Measurements from ENCODE around the gene SMIM45.
A peak's percentile ranks its signal among the peaks of the same experiment; 100 is the strongest.

Gene SMIM45

DNA sequence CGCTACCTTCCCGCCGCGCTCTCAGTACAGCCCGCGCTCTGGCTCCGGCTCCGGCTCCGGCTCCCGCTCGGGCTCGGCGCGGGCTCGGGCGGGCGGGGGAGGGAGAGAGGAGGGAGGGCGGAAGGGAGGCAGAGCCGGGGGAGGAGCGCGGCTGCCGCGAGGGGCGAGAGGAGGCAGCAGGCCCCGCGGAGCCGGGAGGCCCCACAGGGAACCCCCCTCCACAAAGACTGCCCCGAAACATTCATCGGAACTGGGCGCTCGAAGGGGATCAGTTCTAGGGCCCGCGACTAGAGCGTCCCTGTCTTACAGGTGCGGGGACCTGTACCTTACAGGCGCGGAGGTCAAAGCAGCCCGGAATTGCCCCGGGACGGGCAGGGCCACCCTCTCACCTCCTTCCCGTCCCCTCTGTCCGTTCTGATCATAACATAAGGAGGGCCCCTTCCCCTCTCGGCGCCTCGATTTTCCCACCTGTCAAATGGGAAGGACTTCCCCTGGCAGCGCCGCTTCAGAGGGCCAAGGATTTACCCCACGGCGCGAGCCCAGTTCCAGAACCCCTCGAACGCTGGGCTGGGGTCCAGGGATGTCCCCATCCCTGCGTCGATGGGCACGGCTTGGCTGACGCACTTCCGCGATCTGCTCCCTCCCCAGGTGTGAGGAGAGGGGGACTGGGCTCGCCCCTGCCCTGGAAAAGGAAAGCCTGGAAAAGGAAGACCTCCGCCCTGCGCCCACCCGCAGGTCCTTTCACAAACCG is 36.7 kb upstream of the SMIM45 start, which contains the start of gene SHISA8 (continued):
- TF ChIP-seq YY1 (IDR thresholded peaks at IDR 0.05; ENCODE audit: low read depth, low read length) (no peak), EZH2 (IDR thresholded peaks at IDR 0.05; ENCODE audit: low read depth, low read length, severe bottlenecking) (peak; percentile 81), TAF7 (optimal IDR thresholded peaks at IDR 0.05; ENCODE audit: borderline replicate concordance, low read depth, low read length) (no peak), RAD21 (IDR thresholded peaks at IDR 0.05 in 1 of 2, conservative IDR thresholded peaks at IDR 0.05 in 1 of 2; ENCODE audit: low read depth in 2 of 2, low read length in 2 of 2) (no peak), KDM1A (IDR thresholded peaks at IDR 0.05; ENCODE audit: borderline replicate concordance, low read length) (no peak; the same call in 1 of the 2 replicates), CEBPB (IDR thresholded peaks at IDR 0.05; ENCODE audit: low read depth, low read length) (no peak), BRCA1 (IDR thresholded peaks at IDR 0.05; ENCODE audit: low read depth, low read length) (no peak), SIRT6 (IDR thresholded peaks at IDR 0.05; ENCODE audit: low read length) (no peak), RXRA (IDR thresholded peaks at IDR 0.05; ENCODE audit: insufficient read depth, low read depth, low read length) (no peak), TEAD4 (IDR thresholded peaks at IDR 0.05; ENCODE audit: low read depth, low read length) (no peak), CBX8 (IDR thresholded peaks at IDR 0.05; ENCODE audit: borderline replicate concordance, low read depth, low read length) (no peak; the same call in 1 of the 2 replicates), SUZ12 (IDR thresholded peaks at IDR 0.05; ENCODE audit: low read length) (peak; percentile 63), BACH1 (IDR thresholded peaks at IDR 0.05; ENCODE audit: low read length) (no peak), RFX5 (IDR thresholded peaks at IDR 0.05; ENCODE audit: borderline replicate concordance, low read depth, low read length) (no peak), SAP30 (IDR thresholded peaks at IDR 0.05; ENCODE audit: insufficient read depth, insufficient replicate concordance, low read length) (no peak), HDAC6 (IDR thresholded peaks at IDR 0.05; ENCODE audit: low read depth, low read length) (no peak), GABPA (IDR thresholded peaks at IDR 0.05; ENCODE audit: borderline replicate concordance, insufficient read depth, low read length) (no peak), PHF8 (conservative IDR thresholded peaks at IDR 0.05; ENCODE audit: low read depth, low read length) (no peak)
- TF ChIP-seq, protein P1, sequence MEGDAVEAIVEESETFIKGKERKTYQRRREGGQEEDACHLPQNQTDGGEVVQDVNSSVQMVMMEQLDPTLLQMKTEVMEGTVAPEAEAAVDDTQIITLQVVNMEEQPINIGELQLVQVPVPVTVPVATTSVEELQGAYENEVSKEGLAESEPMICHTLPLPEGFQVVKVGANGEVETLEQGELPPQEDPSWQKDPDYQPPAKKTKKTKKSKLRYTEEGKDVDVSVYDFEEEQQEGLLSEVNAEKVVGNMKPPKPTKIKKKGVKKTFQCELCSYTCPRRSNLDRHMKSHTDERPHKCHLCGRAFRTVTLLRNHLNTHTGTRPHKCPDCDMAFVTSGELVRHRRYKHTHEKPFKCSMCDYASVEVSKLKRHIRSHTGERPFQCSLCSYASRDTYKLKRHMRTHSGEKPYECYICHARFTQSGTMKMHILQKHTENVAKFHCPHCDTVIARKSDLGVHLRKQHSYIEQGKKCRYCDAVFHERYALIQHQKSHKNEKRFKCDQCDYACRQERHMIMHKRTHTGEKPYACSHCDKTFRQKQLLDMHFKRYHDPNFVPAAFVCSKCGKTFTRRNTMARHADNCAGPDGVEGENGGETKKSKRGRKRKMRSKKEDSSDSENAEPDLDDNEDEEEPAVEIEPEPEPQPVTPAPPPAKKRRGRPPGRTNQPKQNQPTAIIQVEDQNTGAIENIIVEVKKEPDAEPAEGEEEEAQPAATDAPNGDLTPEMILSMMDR (IDR thresholded peaks at IDR 0.05; ENCODE audit: control extremely low read depth in 1 of 3, insufficient read depth in 1 of 3, low read depth in 1 of 3, low read length in 3 of 3) = no peak

Measured in H1 (cell line).